Tibial artery (tissue), 4 donors: ENCODE results near the gene GNPTAB.

Source experiments
- DNase-seq, 2 donors: peaks; one replicate each; pipeline ENCODE4 v3.0.0-alpha.2; 2019
- H3K27ac ChIP-seq, 2 donors: fragments of 200-600 bp; sonication (generic) in 1 of 2; 1 replicate in 1 of 2; 2 replicates in 1 of 2; pipeline ENCODE4 v1.5.1; 2018 to 2019; ENCODE audit warnings: mild to moderate bottlenecking in 1 of 2
- H3K27me3 ChIP-seq, 2 donors: fragments of 200-600 bp; sonication (generic) in 1 of 2; one replicate each; pipeline versions ENCODE4 v1.5.1 to v1.6.0; 2016 to 2019
- H3K36me3 ChIP-seq, 3 donors: fragments of 200-600 bp; sonication (generic) in 2 of 3; one replicate each; pipeline ENCODE4 v1.5.1; 2016 to 2019; ENCODE audit warnings: mild to moderate bottlenecking in 2 of 3
- H3K4me1 ChIP-seq, 4 donors: fragments of 200-600 bp; sonication (generic) in 2 of 4; 1 replicate in 3 of 4; 2 replicates in 1 of 4; pipeline ENCODE4 v1.5.1; 2016 to 2019
- H3K4me3 ChIP-seq, 2 donors: fragments of 200-600 bp; sonication (generic) in 1 of 2; 1 replicate in 1 of 2; 2 replicates in 1 of 2; pipeline ENCODE4 v1.5.1; 2018 to 2019; ENCODE audit warnings: mild to moderate bottlenecking in 2 of 2
- H3K9me3 ChIP-seq, 3 donors: fragments of 200-600 bp; sonication (generic) in 1 of 3; one replicate each; pipeline ENCODE4 v1.5.1; 2016 to 2019
- intact Hi-C: fragments of 100-400 bp; cut with DNase I; formaldehyde crosslinking; loops from one replicate; pipeline ENCODE4 v1.15.0; 2023; ENCODE audit warnings: low total_unique reads
- TF ChIP-seq, protein P1 (sequence below), 2 experiments: fragments of 200-600 bp in 1 of 2; fragments of 450-650 bp in 1 of 2; IDR thresholded peaks; one replicate each; pipeline ENCODE4 v1.5.1; 2017 to 2019; ENCODE audit warnings: antibody characterized with exemption in 2 of 2, mild to moderate bottlenecking in 1 of 2, moderate library complexity in 1 of 2

GNPTAB gene

DNA sequence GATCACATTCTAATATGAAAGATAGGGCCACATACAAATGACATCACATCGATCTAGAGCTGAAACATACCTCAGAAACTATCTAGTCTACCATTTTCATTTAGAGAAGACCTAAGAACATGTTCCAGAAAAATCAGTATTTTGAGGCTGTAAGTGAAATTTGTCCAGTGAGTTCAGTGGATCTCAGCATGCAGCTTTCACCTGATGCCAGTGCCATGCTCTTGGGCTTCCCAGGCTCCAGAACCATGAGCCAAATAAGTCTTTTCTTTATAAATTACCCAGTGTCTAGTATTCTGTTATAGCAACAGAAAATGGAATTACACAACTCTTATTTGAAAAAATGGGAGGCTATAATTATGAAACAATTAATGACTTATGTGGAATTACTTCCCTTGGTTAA, 124.4 kb downstream of the GNPTAB start:
- Histone ChIP-seq H3K36me3 (no peaks in the 10 kb centered on the region), H3K27ac (no peak overlapping the region), H3K9me3 (no peaks in the 10 kb centered on the region), H3K4me3 (no peak overlapping the region), H3K4me1 (peaks cover 0 to 15% (median 3%) of the 10 kb centered on the region in 4 donors), H3K27me3 (no peaks in the 10 kb centered on the region)
- TF ChIP-seq, protein P1, sequence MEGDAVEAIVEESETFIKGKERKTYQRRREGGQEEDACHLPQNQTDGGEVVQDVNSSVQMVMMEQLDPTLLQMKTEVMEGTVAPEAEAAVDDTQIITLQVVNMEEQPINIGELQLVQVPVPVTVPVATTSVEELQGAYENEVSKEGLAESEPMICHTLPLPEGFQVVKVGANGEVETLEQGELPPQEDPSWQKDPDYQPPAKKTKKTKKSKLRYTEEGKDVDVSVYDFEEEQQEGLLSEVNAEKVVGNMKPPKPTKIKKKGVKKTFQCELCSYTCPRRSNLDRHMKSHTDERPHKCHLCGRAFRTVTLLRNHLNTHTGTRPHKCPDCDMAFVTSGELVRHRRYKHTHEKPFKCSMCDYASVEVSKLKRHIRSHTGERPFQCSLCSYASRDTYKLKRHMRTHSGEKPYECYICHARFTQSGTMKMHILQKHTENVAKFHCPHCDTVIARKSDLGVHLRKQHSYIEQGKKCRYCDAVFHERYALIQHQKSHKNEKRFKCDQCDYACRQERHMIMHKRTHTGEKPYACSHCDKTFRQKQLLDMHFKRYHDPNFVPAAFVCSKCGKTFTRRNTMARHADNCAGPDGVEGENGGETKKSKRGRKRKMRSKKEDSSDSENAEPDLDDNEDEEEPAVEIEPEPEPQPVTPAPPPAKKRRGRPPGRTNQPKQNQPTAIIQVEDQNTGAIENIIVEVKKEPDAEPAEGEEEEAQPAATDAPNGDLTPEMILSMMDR (IDR thresholded peaks at IDR 0.05) = no peak
- intact Hi-C loops = no loop called here
- DNase-seq = no peak

DNA sequence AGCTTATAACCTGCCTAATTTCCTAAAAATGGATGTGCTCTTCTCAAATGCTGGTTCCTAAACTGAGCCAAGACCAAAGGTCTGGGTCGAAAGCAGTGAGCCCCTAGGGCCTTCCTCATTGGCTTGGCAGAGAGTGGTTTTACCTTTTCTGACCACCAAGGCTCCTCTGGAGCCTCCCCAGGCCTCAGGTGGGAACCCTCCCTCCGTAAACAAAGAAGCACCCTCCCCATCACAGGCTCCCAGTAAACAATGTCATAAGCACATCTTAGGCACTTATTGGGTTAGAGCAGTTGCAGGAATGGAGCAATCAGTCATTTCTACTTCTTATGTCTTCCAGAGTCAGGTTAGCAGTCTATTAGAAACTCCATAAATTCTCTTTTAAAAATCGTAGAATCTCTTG, 127.3 kb downstream of the GNPTAB start:
- Histone ChIP-seq H3K36me3 (no peaks in the 10 kb centered on the region), H3K4me3 (no peak overlapping the region), H3K9me3 (no peaks in the 10 kb centered on the region), H3K27me3 (no peaks in the 10 kb centered on the region), H3K4me1 (peaks cover 0 to 34% (median 20%) of the 10 kb centered on the region in 4 donors), H3K27ac (no peak overlapping the region)
- no peak for DNase-seq
- intact Hi-C loops = no loop called here
- TF ChIP-seq, protein P1 (IDR thresholded peaks at IDR 0.05) = no peak

DNA sequence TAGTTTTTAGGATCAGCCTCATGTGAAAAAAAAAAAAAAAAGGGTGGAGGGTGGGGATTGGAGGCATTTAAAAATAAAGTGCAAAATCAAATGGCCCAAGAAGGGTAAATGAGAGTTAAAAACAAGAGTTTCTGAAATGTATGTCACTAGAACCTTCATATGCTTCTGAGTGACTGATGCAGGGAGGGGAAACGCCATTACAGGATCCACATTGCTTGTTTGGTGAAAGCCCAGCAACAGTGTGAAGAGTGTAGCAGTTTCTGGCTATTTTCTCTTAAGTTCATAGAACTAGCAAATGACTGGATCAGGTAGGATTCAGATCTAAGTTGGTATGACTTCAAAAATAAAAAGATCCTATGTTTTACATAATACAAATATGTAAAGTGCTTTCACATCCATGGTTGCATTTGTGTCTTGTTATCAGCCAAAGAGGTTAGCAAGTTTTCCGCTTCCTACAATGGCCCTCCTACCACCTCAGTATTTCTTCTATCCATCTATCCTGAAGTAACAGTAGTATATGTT, 130.4 kb downstream of the GNPTAB start:
- H3K9me3 ChIP-seq = no peaks in the 10 kb centered on the region
- H3K4me1 ChIP-seq = peaks cover 0 to 41% (median 26%) of the 10 kb centered on the region in 4 donors
- intact Hi-C loops = no loop called here
- TF ChIP-seq, protein P1 (IDR thresholded peaks at IDR 0.05) = no peak
- no peak overlapping the region for H3K4me3 ChIP-seq
- no peak for DNase-seq
- no peaks in the 10 kb centered on the region for H3K36me3 ChIP-seq
- H3K27ac ChIP-seq = no peak overlapping the region
- no peaks in the 10 kb centered on the region for H3K27me3 ChIP-seq

DNA sequence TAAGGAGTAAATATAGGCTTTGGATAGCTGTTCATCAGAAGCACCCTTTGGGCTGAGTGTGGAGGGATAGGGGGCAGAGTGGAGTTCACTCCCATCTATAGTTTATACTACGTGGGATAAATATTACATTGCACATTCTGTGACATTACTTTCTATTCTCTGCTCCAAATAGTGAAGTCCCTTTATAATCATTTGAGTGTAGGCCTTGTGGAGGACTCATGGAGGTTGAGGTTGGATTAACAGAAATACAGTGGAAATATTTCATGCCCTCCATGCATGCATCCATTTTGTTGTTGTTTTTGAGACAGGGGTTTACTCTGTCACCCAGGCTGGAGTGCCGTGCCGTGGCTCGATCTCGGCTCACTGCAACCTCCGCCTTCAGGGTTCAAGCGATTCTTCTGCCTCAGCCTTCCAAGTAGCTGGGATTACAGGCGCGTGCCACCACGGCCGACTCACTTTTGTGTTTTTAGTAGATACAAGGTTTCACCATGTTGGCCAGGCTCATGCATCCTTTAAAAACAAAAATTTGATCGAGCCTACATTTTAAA, 131.9 kb downstream of the GNPTAB start:
- TF ChIP-seq, protein P1 (IDR thresholded peaks at IDR 0.05) = no peak
- Histone ChIP-seq H3K36me3 (no peaks in the 10 kb centered on the region), H3K27ac (peak overlapping the region; percentile 85), H3K4me3 (peak overlapping the region; percentile 68 to 73), H3K27me3 (no peaks in the 10 kb centered on the region), H3K4me1 (peaks cover 0 to 41% (median 26%) of the 10 kb centered on the region in 4 donors), H3K9me3 (no peaks in the 10 kb centered on the region)
- no peak for DNase-seq
- intact Hi-C loops = no loop called here

DNA sequence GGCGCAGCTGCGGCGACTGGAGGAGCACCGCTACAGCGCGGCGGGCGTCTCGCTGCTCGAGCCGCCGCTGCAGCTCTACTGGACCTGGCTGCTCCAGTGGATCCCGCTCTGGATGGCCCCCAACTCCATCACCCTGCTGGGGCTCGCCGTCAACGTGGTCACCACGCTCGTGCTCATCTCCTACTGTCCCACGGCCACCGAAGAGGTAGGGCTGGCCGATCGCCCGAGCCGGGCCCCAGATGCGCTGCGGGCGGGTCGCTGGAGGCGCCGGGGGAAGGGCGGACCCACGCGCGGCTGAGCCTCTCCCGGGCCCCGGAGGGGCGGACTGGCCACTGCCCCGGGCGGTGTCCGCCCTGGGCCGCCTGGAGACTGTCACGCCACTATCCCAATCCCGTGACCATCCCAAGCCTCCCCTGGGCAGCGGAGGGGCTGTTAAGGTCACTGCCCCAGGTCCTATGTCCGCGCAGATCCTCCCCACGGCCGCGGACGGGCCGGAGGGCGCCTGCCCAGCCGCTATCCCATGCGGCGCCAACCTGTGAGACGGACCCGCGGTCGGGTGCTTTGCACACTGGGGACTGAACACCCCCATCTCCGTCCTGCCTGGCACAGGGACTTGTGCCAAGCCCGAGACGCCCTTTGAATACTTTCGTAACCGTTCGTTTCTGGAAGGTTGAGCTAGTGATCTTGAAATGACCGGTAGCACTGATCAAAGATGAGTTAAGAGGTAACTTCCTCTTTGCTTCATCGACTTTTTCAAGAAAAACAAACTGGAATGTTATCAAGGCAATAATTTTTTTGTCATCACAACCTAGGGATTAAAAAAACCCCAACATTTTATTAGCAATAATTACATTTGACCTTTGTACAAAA, 132.6 kb downstream of the GNPTAB start:
- Histone ChIP-seq H3K36me3 (no peaks in the 10 kb centered on the region), H3K27ac (peak overlapping the region; percentile 85), H3K27me3 (no peaks in the 10 kb centered on the region), H3K9me3 (no peaks in the 10 kb centered on the region), H3K4me1 (peaks cover 0 to 41% (median 26%) of the 10 kb centered on the region in 4 donors), H3K4me3 (peak overlapping the region; percentile 68 to 73)
- TF ChIP-seq, protein P1 (IDR thresholded peaks at IDR 0.05) = no peak
- intact Hi-C loops = no loop called here
- DNase-seq = peak; percentile 53 to 76
